ENCODE measurements around the gene SMAD4. TPM values are rescaled to one million over a fixed set of nuclear protein-coding genes. Genes with fewer than 3 reads are reported as not detected.

Gene SMAD4
- total RNA-seq, 1 experiment from 2014 or later, result 19.7 TPM

DNA sequence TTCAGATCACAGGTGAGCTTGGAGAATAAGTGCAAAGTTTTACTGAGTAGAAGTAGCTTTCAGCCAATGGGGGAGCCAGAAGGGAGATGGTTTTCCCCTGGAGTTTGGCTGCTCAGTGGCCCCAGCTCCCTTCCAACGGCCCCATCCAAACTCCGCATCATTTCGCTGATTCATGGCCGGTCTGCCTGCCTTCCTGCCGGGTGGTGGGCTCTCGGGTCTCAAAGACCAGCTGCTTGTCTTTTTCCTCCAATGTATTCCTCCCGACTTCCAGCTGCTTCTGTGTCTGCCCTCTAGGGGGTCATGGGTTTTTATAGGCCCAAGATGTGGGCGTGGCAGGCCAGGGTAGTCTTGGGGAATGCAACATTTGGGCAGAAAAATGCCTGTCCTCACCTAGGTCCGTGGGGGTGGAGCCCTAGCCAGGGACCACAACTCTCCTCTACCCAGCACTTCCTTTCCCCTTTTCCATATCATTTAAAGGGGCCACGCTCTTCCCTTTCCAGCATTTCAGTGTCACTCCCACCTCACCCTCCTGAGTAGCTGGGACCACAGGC is 94.0 kb downstream of the SMAD4 start:
- Histone ChIP-seq H3K4me3 (ENCODE audit: low read length) (no peak overlapping the region), H3K9ac (ENCODE audit: low read length) (no peak overlapping the region), H3K9me3 (ENCODE audit: low read length) (no peaks in the 10 kb centered on the region), H3F3A (ENCODE audit: low read length, unreplicated experiment) (no peaks in the 10 kb centered on the region), H3K27me3 (ENCODE audit: low read length) (no peaks in the 10 kb centered on the region), H3K9me2 (replicated peaks; ENCODE audit: low read length) (no peaks in the 10 kb centered on the region), H3K79me2 (ENCODE audit: low read length) (no peaks in the 10 kb centered on the region), H3K36me3 (ENCODE audit: low read depth, low read length) (no peaks in the 10 kb centered on the region), H3K4me2 (ENCODE audit: low read length) (no peak overlapping the region), H3K4me1 (ENCODE audit: insufficient read depth, low read length) (no peaks in the 10 kb centered on the region), H3K27ac (ENCODE audit: low read length) (no peak overlapping the region), H2AFZ (ENCODE audit: low read length) (no peak overlapping the region), H4K20me1 (ENCODE audit: low read length) (no peaks in the 10 kb centered on the region)
- ChIA-PET CTCF (no interaction called here), POLR2A (ENCODE audit: unreplicated experiment) (interaction anchor here (0.6 kb wide), 1 partner anchor 67 kb away, joined by 4 read pairs; no protein-coding TSS in a partner anchor)
- DNase-seq, result no peak
- intact Hi-C loops (cut with micrococcal nuclease), result no loop called here
- BruUV-seq (replicated peaks), result no TSS peak
- ATAC-seq, result no peak
- TF ChIP-seq EZH2 (IDR thresholded peaks at IDR 0.05; ENCODE audit: low read length, unreplicated experiment) (no peak), EZH2phosphoT487 (IDR thresholded peaks at IDR 0.05; ENCODE audit: borderline replicate concordance, low read length) (no peak), CTCF (conservative IDR thresholded peaks at IDR 0.05; ENCODE audit: low read depth, low read length) (no peak)

- CTCF ChIA-PET, result no interaction called here
- Histone ChIP-seq H3K27ac (ENCODE audit: low read length) (no peak overlapping the region), H3K9me2 (replicated peaks; ENCODE audit: low read length) (no peaks in the 10 kb centered on the region)
Observed at GRCh38 chr18:51125976-51126375, 96.0 kb downstream of the SMAD4 start.

More at GRCh38 chr18:51125976-51126375, 96.0 kb downstream of the SMAD4 start:
- H3K9me3 ChIP-seq (ENCODE audit: low read length), result no peaks in the 10 kb centered on the region
- BruUV-seq (replicated peaks), result no TSS peak
- DNase-seq, result no peak
- H3K4me3 ChIP-seq (ENCODE audit: low read length), result no peak overlapping the region
- intact Hi-C loops (cut with micrococcal nuclease), result no loop called here
- POLR2A ChIA-PET (ENCODE audit: unreplicated experiment), result no interaction called here
- H3K4me2 ChIP-seq (ENCODE audit: low read length), result no peak overlapping the region
- H3K4me1 ChIP-seq (ENCODE audit: insufficient read depth, low read length), result no peaks in the 10 kb centered on the region
- no peaks in the 10 kb centered on the region for H4K20me1 ChIP-seq (ENCODE audit: low read length)
- H3K9ac ChIP-seq (ENCODE audit: low read length), result no peak overlapping the region
- H3K27me3 ChIP-seq (ENCODE audit: low read length), result no peaks in the 10 kb centered on the region
- no peak overlapping the region for H2AFZ ChIP-seq (ENCODE audit: low read length)
- TF ChIP-seq EZH2 (IDR thresholded peaks at IDR 0.05; ENCODE audit: low read length, unreplicated experiment) (no peak), EZH2phosphoT487 (IDR thresholded peaks at IDR 0.05; ENCODE audit: borderline replicate concordance, low read length) (no peak), CTCF (conservative IDR thresholded peaks at IDR 0.05; ENCODE audit: low read depth, low read length) (no peak)
- no peaks in the 10 kb centered on the region for H3K36me3 ChIP-seq (ENCODE audit: low read depth, low read length)
- ATAC-seq, result no peak
- no peaks in the 10 kb centered on the region for H3K79me2 ChIP-seq (ENCODE audit: low read length)
- no peaks in the 10 kb centered on the region for H3F3A ChIP-seq (ENCODE audit: low read length, unreplicated experiment)

Data from PC-3 (cell line).